ENCODE data around the gene ARSA.

DNA sequence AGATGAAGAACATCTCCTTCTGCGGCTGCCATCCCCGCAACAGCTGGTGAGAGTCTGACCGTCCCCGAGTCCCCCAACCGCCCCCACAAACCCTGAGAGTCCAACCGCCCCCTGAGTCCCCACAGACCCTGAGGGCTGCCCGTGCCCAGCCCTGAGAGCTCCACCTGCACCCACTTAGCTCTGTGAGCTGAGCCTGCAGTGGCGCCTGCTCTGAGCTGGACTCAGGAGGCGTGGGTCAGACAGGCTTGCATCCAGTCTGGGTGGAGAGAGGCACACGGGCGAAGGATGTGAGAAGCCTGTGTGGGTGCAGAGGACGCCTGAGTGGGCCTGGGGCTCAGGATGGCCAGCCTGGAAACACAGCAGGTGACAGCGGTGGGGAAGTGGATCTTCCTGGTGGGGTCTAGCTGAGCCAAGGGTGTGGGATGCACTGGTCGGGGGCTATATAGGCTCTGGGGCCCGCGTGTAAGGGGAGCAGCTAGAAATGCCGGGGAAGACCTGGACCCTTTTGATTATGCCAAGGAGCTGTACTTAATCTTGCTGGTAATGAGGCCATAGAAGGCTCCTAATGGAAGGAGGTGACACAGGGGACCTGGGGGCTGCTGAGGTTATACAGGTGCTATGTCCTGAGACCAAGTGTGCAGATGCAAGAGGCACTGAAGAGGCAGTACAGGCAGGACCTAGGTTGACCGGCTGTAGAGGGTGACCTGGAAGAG is 20.9 kb downstream of the ARSA start:
- TF ChIP-seq POLR2A (IDR thresholded peaks at IDR 0.05) = no peak
- TF ChIP-seq, protein P1, sequence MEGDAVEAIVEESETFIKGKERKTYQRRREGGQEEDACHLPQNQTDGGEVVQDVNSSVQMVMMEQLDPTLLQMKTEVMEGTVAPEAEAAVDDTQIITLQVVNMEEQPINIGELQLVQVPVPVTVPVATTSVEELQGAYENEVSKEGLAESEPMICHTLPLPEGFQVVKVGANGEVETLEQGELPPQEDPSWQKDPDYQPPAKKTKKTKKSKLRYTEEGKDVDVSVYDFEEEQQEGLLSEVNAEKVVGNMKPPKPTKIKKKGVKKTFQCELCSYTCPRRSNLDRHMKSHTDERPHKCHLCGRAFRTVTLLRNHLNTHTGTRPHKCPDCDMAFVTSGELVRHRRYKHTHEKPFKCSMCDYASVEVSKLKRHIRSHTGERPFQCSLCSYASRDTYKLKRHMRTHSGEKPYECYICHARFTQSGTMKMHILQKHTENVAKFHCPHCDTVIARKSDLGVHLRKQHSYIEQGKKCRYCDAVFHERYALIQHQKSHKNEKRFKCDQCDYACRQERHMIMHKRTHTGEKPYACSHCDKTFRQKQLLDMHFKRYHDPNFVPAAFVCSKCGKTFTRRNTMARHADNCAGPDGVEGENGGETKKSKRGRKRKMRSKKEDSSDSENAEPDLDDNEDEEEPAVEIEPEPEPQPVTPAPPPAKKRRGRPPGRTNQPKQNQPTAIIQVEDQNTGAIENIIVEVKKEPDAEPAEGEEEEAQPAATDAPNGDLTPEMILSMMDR (IDR thresholded peaks at IDR 0.05) = no peak

Data from sigmoid colon (tissue), 3 donors.